Naive thymus-derived CD8-positive, alpha-beta T cell (primary cell): Measurements from ENCODE around the gene UMAD1. TPM values are rescaled to one million over a fixed set of nuclear protein-coding genes. Genes with fewer than 3 reads are reported as not detected.

Experiments used
- ATAC-seq, 2 donors: fragments of 150-1000 bp; cut with Tn5 transposase in 1 of 2; sonication (Bioruptor Pico), chemical (Tn5 transposase) in 1 of 2; 1 replicate in 1 of 2; 2 replicates in 1 of 2; pipeline ENCODE4 v1.10.0; 2021; ENCODE audit warnings: mild to moderate bottlenecking in 2 of 2, moderate library complexity in 2 of 2
- POLR2A ChIA-PET: fragments of 350-600 bp; sonication (Branson Sonifier 250); formaldehyde crosslinking; loops from one replicate; lab custom pipeline; 2021; ENCODE audit warnings: antibody characterized with exemption; lab: Charles Lee
- DNase-seq, 10 donors: peaks; one replicate each; pipeline versions ENCODE4 v3.0.0 to v3.0.0-alpha.2; 2020 to 2022
- H3K27ac Mint-ChIP-seq, 10 donors: one replicate each; pipeline ENCODE4 v1.8.0; 2020 to 2022; ENCODE audit warnings: mild to moderate bottlenecking in 10 of 10, mixed read lengths in 10 of 10, moderate library complexity in 4 of 10, inconsistent platforms in 1 of 10
- H3K27me3 Mint-ChIP-seq, 5 donors: one replicate each; pipeline ENCODE4 v1.8.0; 2021 to 2022; ENCODE audit warnings: mixed read lengths in 5 of 5
- H3K36me3 Mint-ChIP-seq, 3 donors: one replicate each; pipeline ENCODE4 v1.8.0; 2020 to 2022; ENCODE audit warnings: mixed read lengths in 3 of 3, mild to moderate bottlenecking in 2 of 3, inconsistent platforms in 1 of 3
- H3K4me1 Mint-ChIP-seq, 4 donors: one replicate each; pipeline ENCODE4 v1.8.0; 2021 to 2022; ENCODE audit warnings: mixed read lengths in 4 of 4
- H3K4me3 Mint-ChIP-seq, 10 donors: one replicate each; pipeline ENCODE4 v1.8.0; 2020 to 2022; ENCODE audit warnings: mild to moderate bottlenecking in 10 of 10, mixed read lengths in 10 of 10, moderate library complexity in 6 of 10, inconsistent platforms in 1 of 10
- H3K9me3 Mint-ChIP-seq, 9 donors: one replicate each; pipeline ENCODE4 v1.8.0; 2020 to 2022; ENCODE audit warnings: mixed read lengths in 9 of 9, mild to moderate bottlenecking in 3 of 9, inconsistent platforms in 1 of 9, moderate library complexity in 1 of 9
- polyA plus RNA-seq, 3 donors: library from polyadenylated mRNA; unstranded; fragments of 300-500 nt; fragmentation: Illumina TruSeq; gene quantifications; one replicate each; pipeline ENCODE4 v1.2.3, GENCODE V29; 2021
- total RNA-seq, 8 experiments: library from RNA in 2 of 8; stranded (reverse) in 2 of 8; gene quantifications; one replicate each; pipeline ENCODE4 v1.2.3 and lab custom pipeline; 2021 to 2026

The UMAD1 gene
- total and polyA plus RNA-seq, 5 experiments from 2014 or later = 18.4 to 35.5 (median 25.9) TPM

DNA sequence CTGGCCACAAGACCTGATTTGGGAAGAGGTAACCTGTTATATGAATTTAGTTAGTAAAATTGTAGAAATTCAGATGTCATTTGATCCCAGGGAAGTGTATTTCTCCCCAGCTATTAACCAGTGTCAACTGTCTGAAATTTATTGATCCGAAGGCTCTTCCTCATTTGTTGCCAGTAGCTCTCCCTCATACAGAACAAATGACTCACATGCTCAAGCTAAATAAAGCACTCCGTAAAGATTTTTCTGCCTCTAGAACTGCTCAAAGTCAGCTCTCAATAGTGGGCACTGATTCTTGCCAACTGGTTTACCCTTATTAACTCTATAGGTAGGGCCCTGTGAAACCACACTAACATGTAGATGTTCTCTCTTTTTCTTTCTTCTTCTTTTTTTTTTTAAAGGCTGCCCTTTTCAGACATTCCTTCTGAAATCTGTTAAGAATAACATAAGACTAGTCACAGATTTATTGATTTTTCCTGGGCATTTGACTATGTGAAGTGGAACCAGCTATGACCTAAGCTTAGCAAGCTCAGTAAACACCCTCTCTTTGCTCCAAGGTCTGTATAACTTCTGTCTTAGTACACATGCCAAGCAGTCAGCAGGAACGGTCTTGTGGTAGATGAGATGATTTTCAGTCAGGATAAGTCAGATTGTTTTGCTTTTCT is 56.0 kb downstream of the UMAD1 start:
- POLR2A ChIA-PET = interaction anchor here (0.7 kb wide), 1 partner anchor 224 kb away, joined by 4 read pairs; no protein-coding TSS in a partner anchor
- H3K27me3 Mint-ChIP-seq = no peaks in the 10 kb centered on the region
- no peak for DNase-seq
- H3K27ac Mint-ChIP-seq = peak overlapping the region in 4 of 10 donors; percentile 32 to 42 (median 40)
- no peak overlapping the region for H3K4me3 Mint-ChIP-seq
- peaks cover 0 to 5% (median 0%) of the 10 kb centered on the region in 9 donors for H3K9me3 Mint-ChIP-seq
- peaks cover 14 to 42% (median 26%) of the 10 kb centered on the region in 3 donors for H3K36me3 Mint-ChIP-seq
- H3K4me1 Mint-ChIP-seq = peaks cover 9 to 38% (median 23%) of the 10 kb centered on the region in 4 donors
- no peak for ATAC-seq

DNA sequence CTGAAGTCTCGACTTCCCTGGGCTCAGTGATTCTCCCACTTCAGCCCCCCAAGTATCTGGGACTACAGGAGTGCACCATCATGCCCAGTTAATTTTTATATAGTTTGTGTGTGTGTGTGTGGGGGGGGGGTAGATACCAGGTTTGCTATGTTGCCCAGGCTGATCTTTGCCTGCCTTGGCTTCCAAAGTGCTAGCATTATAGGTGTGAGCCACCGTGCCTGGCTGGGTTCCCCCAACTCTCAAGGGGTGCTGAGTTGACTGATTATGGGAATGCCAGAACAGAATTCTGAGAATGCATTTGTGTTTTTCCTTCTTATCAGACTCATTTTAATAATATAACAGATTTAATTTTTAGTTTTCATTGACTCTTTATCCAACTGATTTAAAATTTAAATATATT is 58.4 kb downstream of the UMAD1 start:
- Mint-ChIP-seq H3K4me3 (no peak overlapping the region), H3K27ac (no peak overlapping the region), H3K36me3 (peaks cover 9 to 41% (median 21%) of the 10 kb centered on the region in 3 donors), H3K9me3 (peaks cover 0 to 5% (median 0%) of the 10 kb centered on the region in 9 donors), H3K4me1 (peaks cover 11 to 42% (median 29%) of the 10 kb centered on the region in 4 donors), H3K27me3 (no peaks in the 10 kb centered on the region)
- DNase-seq (no peak), ATAC-seq (no peak)
- POLR2A ChIA-PET = no interaction called here

DNA sequence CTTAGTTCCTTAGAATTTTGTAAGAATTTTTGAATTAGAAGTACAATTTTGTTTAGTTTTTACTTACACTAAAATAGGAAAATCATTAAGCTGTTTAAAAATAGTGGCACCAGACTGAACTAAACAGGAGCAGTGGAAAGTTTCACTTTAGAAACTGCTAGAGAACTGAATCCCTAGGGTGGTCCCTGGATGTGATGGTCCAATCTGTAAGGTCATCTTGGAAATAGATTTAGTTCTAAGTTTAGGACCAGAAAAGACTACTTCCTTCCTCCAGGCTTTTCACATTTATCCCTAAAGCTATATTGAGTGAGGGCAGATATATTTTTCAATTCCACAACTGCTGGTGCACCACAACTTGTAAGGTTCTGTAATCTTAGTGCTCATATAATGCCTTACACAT is 58.8 kb downstream of the UMAD1 start:
- POLR2A ChIA-PET = no interaction called here
- ATAC-seq = no peak
- no peaks in the 10 kb centered on the region for H3K27me3 Mint-ChIP-seq
- peaks cover 11 to 42% (median 29%) of the 10 kb centered on the region in 4 donors for H3K4me1 Mint-ChIP-seq
- no peak for DNase-seq
- peak overlapping the region in 1 of 10 donors; percentile 43 for H3K27ac Mint-ChIP-seq
- no peak overlapping the region for H3K4me3 Mint-ChIP-seq
- H3K36me3 Mint-ChIP-seq = peaks cover 7 to 39% (median 20%) of the 10 kb centered on the region in 3 donors
- H3K9me3 Mint-ChIP-seq = peaks cover 0 to 4% (median 0%) of the 10 kb centered on the region in 9 donors

DNA sequence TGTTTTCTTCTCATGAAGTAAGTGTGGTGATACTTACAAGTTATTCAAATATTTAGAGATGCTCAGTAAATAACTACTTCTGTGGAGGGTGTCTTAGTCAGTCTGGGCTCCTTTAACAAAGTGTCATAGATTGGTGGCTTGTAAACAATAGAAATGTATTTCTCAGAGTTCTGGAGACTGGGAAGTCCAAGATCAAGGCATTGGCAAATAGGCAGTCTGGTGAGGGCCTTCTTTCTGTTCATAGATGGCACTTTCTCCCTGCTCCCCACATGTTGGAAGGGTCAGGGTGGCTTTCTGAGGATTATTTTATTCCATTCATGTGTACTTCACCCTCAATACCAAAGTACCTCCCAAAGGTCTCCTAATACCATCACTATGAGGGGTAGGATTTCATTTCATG is 59.4 kb downstream of the UMAD1 start:
- peak overlapping the region in 1 of 10 donors; percentile 43 for H3K27ac Mint-ChIP-seq
- no peaks in the 10 kb centered on the region for H3K9me3 Mint-ChIP-seq
- POLR2A ChIA-PET = no interaction called here
- no peak overlapping the region for H3K4me3 Mint-ChIP-seq
- no peaks in the 10 kb centered on the region for H3K27me3 Mint-ChIP-seq
- peaks cover 1 to 33% (median 17%) of the 10 kb centered on the region in 3 donors for H3K36me3 Mint-ChIP-seq
- DNase-seq (no peak), ATAC-seq (no peak)
- H3K4me1 Mint-ChIP-seq = peaks cover 8 to 43% (median 28%) of the 10 kb centered on the region in 4 donors

DNA sequence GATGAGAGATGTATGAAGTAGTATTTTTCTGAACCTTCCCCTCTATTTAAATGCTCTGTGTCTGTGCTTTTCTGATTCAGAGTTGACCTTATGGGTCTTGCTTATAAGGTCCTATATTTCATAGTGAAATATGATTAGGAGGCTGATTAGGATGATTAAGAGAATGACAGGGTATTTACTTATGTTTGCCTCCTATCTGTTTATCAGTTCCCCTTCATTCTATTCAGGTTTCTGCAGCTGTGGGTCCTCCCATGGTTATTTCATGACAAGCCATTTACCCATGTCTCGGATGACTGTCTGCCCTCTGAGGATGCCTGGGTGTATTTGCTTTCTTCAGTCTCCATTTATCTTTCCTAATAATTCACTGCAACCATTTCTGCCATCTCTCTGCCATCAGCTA is 61.0 kb downstream of the UMAD1 start:
- no peaks in the 10 kb centered on the region for H3K9me3 Mint-ChIP-seq
- H3K4me1 Mint-ChIP-seq = peaks cover 12 to 54% (median 28%) of the 10 kb centered on the region in 4 donors
- peaks cover 0 to 22% (median 10%) of the 10 kb centered on the region in 3 donors for H3K36me3 Mint-ChIP-seq
- H3K27me3 Mint-ChIP-seq = no peaks in the 10 kb centered on the region
- peak overlapping the region in 1 of 10 donors; percentile 40 for H3K27ac Mint-ChIP-seq
- no peak for DNase-seq
- no peak for ATAC-seq
- POLR2A ChIA-PET = no interaction called here
- no peak overlapping the region for H3K4me3 Mint-ChIP-seq

DNA sequence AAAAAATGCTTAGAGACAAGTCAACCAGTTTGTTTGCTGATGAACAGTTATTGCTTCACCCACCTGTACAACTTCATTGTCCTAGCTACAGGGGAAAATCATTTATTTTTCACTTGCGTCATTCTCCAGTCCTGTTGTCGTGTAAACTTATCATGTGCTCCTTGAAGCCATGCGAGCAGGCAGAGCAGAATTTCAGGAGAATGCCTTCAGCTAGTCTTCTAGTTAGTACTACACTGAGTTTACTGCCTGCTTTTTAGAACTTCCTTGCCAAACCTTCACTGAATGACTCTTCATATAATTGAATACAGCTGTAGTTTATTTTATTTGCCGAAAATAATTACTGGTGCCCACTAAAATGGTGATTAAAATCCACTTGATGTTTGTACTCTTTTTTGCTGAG is 62.3 kb downstream of the UMAD1 start:
- H3K27ac Mint-ChIP-seq = no peak overlapping the region

DNA sequence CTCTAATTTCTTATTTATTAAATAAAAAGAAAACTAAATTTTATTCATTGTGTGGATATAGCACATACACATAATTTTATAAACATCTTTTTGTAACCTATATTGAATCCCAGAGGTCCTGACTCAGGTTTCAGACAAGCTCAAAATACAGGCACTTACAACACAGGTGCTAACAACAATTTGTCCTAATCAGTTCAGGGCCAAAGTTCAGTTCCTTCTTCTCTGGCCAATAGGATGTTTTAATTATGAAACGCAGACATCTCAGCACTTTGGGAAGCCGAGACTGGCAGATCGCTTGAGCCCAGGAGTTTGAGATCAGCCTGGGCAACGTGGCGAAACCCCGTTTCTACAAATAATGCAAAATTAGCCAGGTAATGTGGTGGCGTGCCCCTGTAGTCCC is 62.9 kb downstream of the UMAD1 start:
- Mint-ChIP-seq H3K4me1 (peaks cover 9 to 49% (median 24%) of the 10 kb centered on the region in 4 donors), H3K36me3 (peaks cover 0 to 19% (median 8%) of the 10 kb centered on the region in 3 donors), H3K27ac (no peak overlapping the region), H3K4me3 (no peak overlapping the region), H3K27me3 (no peaks in the 10 kb centered on the region), H3K9me3 (no peaks in the 10 kb centered on the region)
- POLR2A ChIA-PET = no interaction called here
- no peak for DNase-seq
- no peak for ATAC-seq

More for the DNA sequence above, 62.3 kb downstream of the UMAD1 start:
- H3K27me3 Mint-ChIP-seq = no peaks in the 10 kb centered on the region
- H3K4me3 Mint-ChIP-seq = no peak overlapping the region
- no peaks in the 10 kb centered on the region for H3K9me3 Mint-ChIP-seq
- H3K4me1 Mint-ChIP-seq = peaks cover 9 to 50% (median 25%) of the 10 kb centered on the region in 4 donors
- POLR2A ChIA-PET = no interaction called here
- peaks cover 0 to 19% (median 10%) of the 10 kb centered on the region in 3 donors for H3K36me3 Mint-ChIP-seq
- DNase-seq (no peak), ATAC-seq (no peak)

DNA sequence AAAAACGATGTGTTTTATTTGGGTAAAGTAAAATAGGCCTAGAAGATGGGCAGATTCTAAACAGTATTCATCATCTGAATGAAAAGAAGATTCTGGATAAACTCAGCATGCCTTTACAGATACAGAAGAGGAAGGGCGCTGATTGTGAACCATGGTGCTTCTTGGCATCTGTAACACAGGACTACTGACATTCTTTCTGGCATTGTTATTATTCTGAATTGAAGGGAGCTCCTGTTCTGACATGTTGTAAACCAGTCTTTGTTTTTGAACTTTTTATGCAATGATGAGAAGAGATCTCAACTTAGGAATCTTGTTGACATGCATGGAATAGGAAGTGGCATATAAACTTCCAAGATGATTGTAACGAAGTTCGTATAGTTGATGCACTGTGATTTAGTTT is 64.3 kb downstream of the UMAD1 start:
- Mint-ChIP-seq H3K36me3 (peaks cover 0 to 19% (median 7%) of the 10 kb centered on the region in 3 donors), H3K9me3 (no peaks in the 10 kb centered on the region), H3K4me3 (no peak overlapping the region), H3K4me1 (peaks cover 14 to 47% (median 31%) of the 10 kb centered on the region in 4 donors), H3K27me3 (no peaks in the 10 kb centered on the region), H3K27ac (no peak overlapping the region)
- ATAC-seq (no peak), DNase-seq (no peak)
- POLR2A ChIA-PET = no interaction called here

DNA sequence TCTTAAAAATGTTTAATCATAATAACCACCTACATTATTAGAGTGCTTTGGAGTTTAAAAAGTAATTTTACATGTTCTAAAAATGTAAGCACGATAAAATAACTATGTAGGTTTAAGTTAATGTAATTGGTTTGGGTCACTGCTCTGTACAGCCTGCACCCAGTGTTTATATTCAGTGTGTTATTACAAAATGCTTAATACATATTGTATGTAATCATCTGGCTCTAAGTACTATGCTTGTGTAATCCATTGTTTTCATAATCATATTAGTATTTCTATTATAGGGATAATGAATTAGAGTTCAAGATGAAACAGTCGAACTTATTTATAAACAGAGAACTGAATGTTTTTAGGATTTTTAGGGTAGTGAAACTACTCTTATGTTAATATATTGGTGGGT is 64.8 kb downstream of the UMAD1 start:
- H3K27ac Mint-ChIP-seq = no peak overlapping the region
- POLR2A ChIA-PET = no interaction called here
- peaks cover 0 to 19% (median 6%) of the 10 kb centered on the region in 3 donors for H3K36me3 Mint-ChIP-seq
- H3K4me3 Mint-ChIP-seq = no peak overlapping the region
- H3K4me1 Mint-ChIP-seq = peaks cover 14 to 43% (median 33%) of the 10 kb centered on the region in 4 donors
- no peak for ATAC-seq
- H3K27me3 Mint-ChIP-seq = no peaks in the 10 kb centered on the region
- DNase-seq = no peak
- no peaks in the 10 kb centered on the region for H3K9me3 Mint-ChIP-seq

DNA sequence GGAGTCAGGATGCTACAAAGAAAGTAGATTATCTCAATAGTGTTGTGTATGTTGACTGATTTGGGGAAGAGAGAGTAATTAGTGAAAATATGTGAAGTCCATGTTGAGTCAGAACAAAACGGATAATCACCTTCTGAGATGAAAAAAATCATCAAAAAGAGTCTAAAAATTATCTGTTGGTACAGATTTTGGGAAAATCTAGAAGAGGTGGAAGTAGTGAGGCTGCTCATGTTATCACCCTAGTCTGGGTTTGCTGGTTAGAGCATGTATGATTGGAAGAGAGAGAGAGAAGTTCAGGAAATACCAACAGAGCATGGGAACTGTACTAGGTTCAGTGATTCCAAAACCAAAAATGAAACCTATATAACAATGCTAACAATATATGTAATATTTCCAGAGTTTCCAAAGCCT is 65.6 kb downstream of the UMAD1 start:
- peak overlapping the region in 1 of 10 donors; percentile 2 for H3K4me3 Mint-ChIP-seq
- H3K27ac Mint-ChIP-seq = no peak overlapping the region
- DNase-seq (no peak), ATAC-seq (no peak)
- H3K27me3 Mint-ChIP-seq = no peaks in the 10 kb centered on the region
- H3K9me3 Mint-ChIP-seq = no peaks in the 10 kb centered on the region
- H3K36me3 Mint-ChIP-seq = peaks cover 0 to 18% (median 6%) of the 10 kb centered on the region in 3 donors
- H3K4me1 Mint-ChIP-seq = peaks cover 18 to 42% (median 34%) of the 10 kb centered on the region in 4 donors
- POLR2A ChIA-PET = no interaction called here

DNA sequence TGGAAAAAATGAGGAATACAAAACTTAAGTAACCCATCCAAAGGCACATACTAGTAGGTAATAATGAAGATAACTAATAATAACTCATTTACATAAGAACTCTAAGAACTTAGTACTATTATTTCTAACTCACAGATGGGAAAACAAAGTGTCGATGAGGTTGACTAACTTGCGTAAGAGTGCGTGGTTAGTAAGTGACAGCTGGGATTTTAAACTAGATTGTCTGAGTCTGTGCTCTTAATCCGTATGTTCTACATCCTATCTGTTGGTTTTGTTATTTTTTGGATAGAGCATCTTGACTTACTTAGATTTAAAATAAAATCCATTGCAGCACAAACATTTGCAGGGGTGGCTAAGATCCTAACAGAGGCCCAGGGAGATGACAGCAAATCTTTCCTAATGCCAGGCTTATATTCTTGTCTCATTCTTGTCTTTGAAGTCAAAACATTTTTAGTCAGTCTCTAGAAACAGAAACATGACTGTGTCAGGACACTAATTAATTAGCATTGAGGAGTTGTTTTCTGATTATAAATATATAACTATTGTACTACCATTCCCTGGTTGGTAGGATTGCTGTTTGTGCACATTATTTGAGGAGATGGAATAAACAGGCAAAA is 66.1 kb downstream of the UMAD1 start:
- H3K4me1 Mint-ChIP-seq = peaks cover 18 to 38% (median 32%) of the 10 kb centered on the region in 4 donors

DNA sequence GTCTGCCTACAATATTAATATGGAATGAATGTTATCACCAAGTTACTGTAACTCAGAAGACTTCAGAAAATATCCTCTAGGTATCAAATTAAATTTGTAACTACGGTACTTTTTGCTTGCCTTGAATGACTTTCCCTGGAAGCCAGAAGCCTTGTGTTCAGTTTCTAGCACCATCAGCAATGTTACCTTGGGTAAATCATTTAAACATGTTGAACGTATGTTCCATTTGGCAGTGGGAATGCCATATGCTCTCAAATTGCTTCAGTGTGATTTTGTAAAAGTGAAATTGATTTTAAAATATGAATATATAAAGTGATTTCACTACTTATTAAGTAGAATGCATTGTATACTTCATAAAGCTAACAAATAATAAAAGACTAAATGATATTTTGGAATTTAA is 66.7 kb downstream of the UMAD1 start:
- Mint-ChIP-seq H3K9me3 (no peaks in the 10 kb centered on the region), H3K27me3 (no peaks in the 10 kb centered on the region), H3K4me3 (no peak overlapping the region), H3K36me3 (peaks cover 0 to 19% (median 6%) of the 10 kb centered on the region in 3 donors), H3K27ac (no peak overlapping the region), H3K4me1 (peaks cover 21 to 39% (median 30%) of the 10 kb centered on the region in 4 donors)
- ATAC-seq (no peak), DNase-seq (no peak)
- POLR2A ChIA-PET = no interaction called here

More for the DNA sequence above, 66.1 kb downstream of the UMAD1 start:
- Mint-ChIP-seq H3K4me3 (no peak overlapping the region), H3K27me3 (no peaks in the 10 kb centered on the region), H3K27ac (no peak overlapping the region), H3K36me3 (peaks cover 0 to 19% (median 6%) of the 10 kb centered on the region in 3 donors), H3K9me3 (no peaks in the 10 kb centered on the region)
- no peak for DNase-seq
- POLR2A ChIA-PET = no interaction called here
- no peak for ATAC-seq

DNA sequence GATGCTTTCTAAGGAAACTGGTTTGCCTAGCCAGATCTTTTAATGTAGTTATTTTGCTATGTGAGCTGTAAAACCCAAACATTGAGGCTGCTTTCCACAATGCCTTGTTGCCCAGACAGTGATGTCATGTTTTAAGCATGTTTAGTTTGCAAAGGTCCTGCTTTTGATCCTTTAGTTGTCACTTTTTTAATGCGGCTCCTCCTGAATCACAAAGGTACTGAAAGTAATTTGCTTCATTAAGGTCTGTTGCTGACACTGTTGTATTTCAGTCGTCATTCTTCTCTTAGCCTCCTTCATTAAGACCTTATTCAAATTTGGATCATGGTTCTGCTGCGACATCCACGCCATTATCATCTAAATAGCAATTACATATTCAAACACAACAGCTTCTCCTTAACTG is 67.3 kb downstream of the UMAD1 start:
- peaks cover 0 to 14% (median 6%) of the 10 kb centered on the region in 3 donors for H3K36me3 Mint-ChIP-seq

More for the DNA sequence above, 67.3 kb downstream of the UMAD1 start:
- no peaks in the 10 kb centered on the region for H3K27me3 Mint-ChIP-seq
- POLR2A ChIA-PET = no interaction called here
- peaks cover 19 to 43% (median 30%) of the 10 kb centered on the region in 4 donors for H3K4me1 Mint-ChIP-seq
- H3K9me3 Mint-ChIP-seq = no peaks in the 10 kb centered on the region
- no peak overlapping the region for H3K4me3 Mint-ChIP-seq
- DNase-seq (no peak), ATAC-seq (no peak)
- H3K27ac Mint-ChIP-seq = peak overlapping the region in 1 of 10 donors; percentile 34
